Effector memory CD4-positive, alpha-beta T cell (primary cell): ENCODE data around the gene GUCA1A.
"Not testable (repeated sequence)": the region's sequence is repeated elsewhere in the genome, so short reads cannot be mapped to it uniquely, and the experiment has no call there.

Experiments
- DNase-seq, 3 donors: peaks; one replicate each; pipeline ENCODE4 v3.0.0-alpha.2; 2020
- H3K27ac ChIP-seq: 2 replicates; pipeline ENCODE4 v1.7.0; 2013; ENCODE audit warnings: mild to moderate bottlenecking, low read length, moderate library complexity; ENCODE audit not compliant: insufficient read depth, poor library complexity, severe bottlenecking
- H3K27me3 ChIP-seq: replicated peaks from 2 replicates; pipeline ENCODE4 v1.7.0; 2013; ENCODE audit warnings: mild to moderate bottlenecking, low read length; ENCODE audit not compliant: insufficient read depth, control insufficient read depth, poor library complexity, severe bottlenecking
- H3K36me3 ChIP-seq: 2 replicates; pipeline ENCODE4 v1.7.0; 2013; ENCODE audit warnings: mild to moderate bottlenecking, low read length, moderate library complexity; ENCODE audit not compliant: control insufficient read depth, insufficient read depth
- H3K4me1 ChIP-seq: 2 replicates; pipeline ENCODE4 v1.7.0; 2013; ENCODE audit warnings: low read length, mild to moderate bottlenecking; ENCODE audit not compliant: control insufficient read depth, insufficient read depth, poor library complexity, severe bottlenecking
- H3K4me3 ChIP-seq: 2 replicates; pipeline ENCODE4 v1.7.0; 2013; ENCODE audit warnings: low read length, low read depth, mild to moderate bottlenecking; ENCODE audit not compliant: insufficient read depth, poor library complexity, severe bottlenecking
- H3K9me3 ChIP-seq: 2 replicates; pipeline ENCODE4 v1.7.0; 2013; ENCODE audit warnings: mild to moderate bottlenecking, low read length, moderate library complexity; ENCODE audit not compliant: control insufficient read depth

Gene GUCA1A

DNA sequence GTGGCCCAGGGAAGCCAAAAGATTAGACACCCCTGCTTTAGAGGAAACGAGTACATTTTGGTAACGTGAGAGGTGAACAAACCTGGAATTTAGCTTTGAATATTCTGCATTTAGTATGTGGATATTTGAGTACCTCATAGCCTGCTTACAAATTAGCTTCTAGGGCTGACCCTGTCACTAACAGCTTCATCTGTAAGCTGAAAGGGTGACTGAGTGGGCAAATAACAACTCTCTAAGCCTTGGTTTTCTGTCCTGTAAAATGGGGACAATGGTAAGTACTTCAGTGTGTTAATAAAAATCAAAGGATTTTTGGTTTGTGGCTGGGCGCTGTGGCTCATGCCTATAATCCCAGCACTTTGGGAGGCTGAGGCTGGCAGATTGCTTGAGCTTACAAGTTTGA, 30.0 kb downstream of the GUCA1A start:
- Histone ChIP-seq H3K27me3 (no peaks in the 10 kb centered on the region), H3K4me1 (no peaks in the 10 kb centered on the region), H3K27ac (no peak overlapping the region), H3K4me3 (no peak overlapping the region), H3K36me3 (peaks cover 15% of the 10 kb centered on the region), H3K9me3 (no peaks in the 10 kb centered on the region)
- DNase-seq, result no peak

DNA sequence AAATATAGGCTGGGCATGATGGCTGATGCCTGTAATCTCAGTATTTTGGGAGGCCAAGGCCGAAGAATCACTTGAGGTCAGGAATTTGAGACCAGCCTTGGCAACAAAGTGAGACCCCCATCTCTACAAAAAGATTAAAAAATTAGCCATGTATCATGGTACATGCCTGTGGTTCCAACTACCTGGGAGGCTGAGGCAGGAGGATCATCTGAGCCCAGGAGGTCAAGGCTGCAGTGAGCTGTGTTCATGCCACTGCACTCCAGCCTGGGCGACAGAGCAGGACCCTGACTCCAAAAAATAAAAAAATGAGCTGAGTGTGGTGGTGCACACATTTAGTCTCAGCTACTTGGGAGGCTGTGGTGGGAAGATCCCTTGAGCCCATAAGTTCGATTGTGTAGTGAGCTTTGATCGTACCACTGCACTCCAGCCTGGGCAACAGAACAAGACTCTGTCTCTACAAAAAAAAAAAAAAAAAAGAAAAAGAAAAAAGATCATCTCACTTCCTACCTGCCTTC, 31.7 kb downstream of the GUCA1A start:
- DNase-seq, result no peak
- Histone ChIP-seq H3K4me1 (no peaks in the 10 kb centered on the region), H3K27me3 (no peaks in the 10 kb centered on the region), H3K9me3 (no peaks in the 10 kb centered on the region), H3K4me3 (no peak overlapping the region), H3K36me3 (peaks cover 31% of the 10 kb centered on the region), H3K27ac (no peak overlapping the region)

DNA sequence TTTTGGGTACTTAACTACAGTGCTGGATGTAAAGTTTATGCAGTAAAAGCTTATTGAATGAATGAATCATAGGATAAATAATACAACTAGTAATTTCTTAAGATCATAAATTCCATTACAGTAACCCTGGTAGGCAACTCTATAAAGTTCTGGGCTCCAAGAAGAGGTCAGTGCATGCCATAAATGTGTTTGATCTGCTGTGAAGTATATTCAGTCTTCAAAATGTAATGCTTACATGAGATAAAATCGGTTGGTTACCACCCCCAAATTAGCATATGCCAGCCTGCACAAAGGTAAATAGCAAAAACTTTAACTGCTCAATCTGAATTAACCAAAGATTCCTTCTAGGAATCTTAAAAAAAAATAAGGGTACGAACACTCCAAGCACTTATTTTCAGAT, 34.4 kb downstream of the GUCA1A start:
- not testable (repeated sequence) for H3K27ac ChIP-seq, H3K27me3 ChIP-seq, H3K4me1 ChIP-seq, DNase-seq, H3K4me3 ChIP-seq, H3K9me3 ChIP-seq
- H3K36me3 ChIP-seq, result peaks cover 52% of the 10 kb centered on the region

DNA sequence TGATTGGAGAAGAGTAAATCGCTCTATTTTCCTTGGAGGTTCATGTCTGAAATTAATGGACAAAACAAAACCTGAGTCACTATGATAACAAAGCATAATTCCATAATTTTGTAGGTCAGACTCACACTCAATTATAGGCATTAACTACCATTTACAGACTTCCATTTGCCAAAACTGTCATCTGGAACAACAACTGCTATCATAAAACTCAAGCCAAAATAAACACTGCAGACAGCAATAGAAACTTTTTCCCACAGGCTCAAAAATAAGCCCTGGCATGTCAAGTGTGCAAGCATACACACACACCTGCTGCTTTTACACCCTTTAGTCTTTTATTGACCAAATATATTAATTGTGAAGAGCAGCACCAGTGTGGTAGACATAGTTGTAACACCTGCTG, 37.4 kb downstream of the GUCA1A start:
- Histone ChIP-seq H3K27ac (no peak overlapping the region), H3K36me3 (peaks cover 56% of the 10 kb centered on the region), H3K27me3 (no peaks in the 10 kb centered on the region), H3K9me3 (no peaks in the 10 kb centered on the region), H3K4me3 (no peak overlapping the region), H3K4me1 (peaks cover 4% of the 10 kb centered on the region)
- no peak for DNase-seq

- Histone ChIP-seq H3K4me1 (peaks cover 4% of the 10 kb centered on the region), H3K36me3 (peaks cover 56% of the 10 kb centered on the region), H3K27me3 (no peaks in the 10 kb centered on the region), H3K27ac (no peak overlapping the region), H3K9me3 (no peaks in the 10 kb centered on the region), H3K4me3 (no peak overlapping the region)
- no peak for DNase-seq
Observed at GRCh38 chr6:42211726-42212125, 38.6 kb downstream of the GUCA1A start.

- Histone ChIP-seq H3K4me1 (peaks cover 4% of the 10 kb centered on the region), H3K36me3 (peaks cover 56% of the 10 kb centered on the region), H3K4me3 (no peak overlapping the region), H3K9me3 (no peaks in the 10 kb centered on the region), H3K27ac (no peak overlapping the region), H3K27me3 (no peaks in the 10 kb centered on the region)
- no peak for DNase-seq
Observed at GRCh38 chr6:42212442-42212841, 39.3 kb downstream of the GUCA1A start.

GRCh38 chr6:42216495-42216894, 43.3 kb downstream of the GUCA1A start:
- H3K4me1 ChIP-seq, H3K27me3 ChIP-seq, DNase-seq, H3K9me3 ChIP-seq, H3K27ac ChIP-seq: not testable (repeated sequence)
- H3K4me3 ChIP-seq, result peak overlapping the region; percentile 80
- H3K36me3 ChIP-seq, result peaks cover 24% of the 10 kb centered on the region

- H3K27me3 ChIP-seq, result no peaks in the 10 kb centered on the region
- H3K4me1 ChIP-seq, result peaks cover 4% of the 10 kb centered on the region
- DNase-seq, result no peak
Observed at GRCh38 chr6:42217157-42217518, 44.0 kb downstream of the GUCA1A start.

GRCh38 chr6:42217519-42218367, 44.6 kb downstream of the GUCA1A start, which contains the start of gene MRPS10:
Gene MRPS10, minus strand, starts transcription at chr6:42217861. Its CDS starts 12 bp downstream, at chr6:42217849.
- peaks cover 4% of the 10 kb centered on the region for H3K4me1 ChIP-seq
- H3K36me3 ChIP-seq, result peaks cover 13% of the 10 kb centered on the region
- no peaks in the 10 kb centered on the region for H3K9me3 ChIP-seq
- peak within 1 kb of the TSS; percentile 70 for H3K27ac ChIP-seq
- peak; percentile 74 to 86 (median 84) for DNase-seq
- peak within 1 kb of the TSS; percentile 80 for H3K4me3 ChIP-seq
- H3K27me3 ChIP-seq, result no peaks in the 10 kb centered on the region

More at GRCh38 chr6:42217157-42217518, 44.0 kb downstream of the GUCA1A start:
- peak overlapping the region; percentile 80 for H3K4me3 ChIP-seq
- peaks cover 18% of the 10 kb centered on the region for H3K36me3 ChIP-seq
- H3K9me3 ChIP-seq, result no peaks in the 10 kb centered on the region
- peak overlapping the region; percentile 70 for H3K27ac ChIP-seq

- Histone ChIP-seq H3K36me3 (no peaks in the 10 kb centered on the region), H3K4me1 (no peaks in the 10 kb centered on the region), H3K27ac (no peak overlapping the region), H3K9me3 (no peaks in the 10 kb centered on the region), H3K27me3 (no peaks in the 10 kb centered on the region), H3K4me3 (no peak overlapping the region)
- no peak for DNase-seq
Observed at GRCh38 chr6:42220807-42221206, 47.6 kb downstream of the GUCA1A start.
